ENCODE measurements around the gene DUSP18. TPM values are rescaled to one million over a fixed set of nuclear protein-coding genes. Genes with fewer than 3 reads are reported as not detected.
"Not testable (repeated sequence)": the region's sequence is repeated elsewhere in the genome, so short reads cannot be mapped to it uniquely, and the experiment has no call there.

The DUSP18 gene
- polyA plus RNA-seq, 1 donor: 10.3 TPM

DNA sequence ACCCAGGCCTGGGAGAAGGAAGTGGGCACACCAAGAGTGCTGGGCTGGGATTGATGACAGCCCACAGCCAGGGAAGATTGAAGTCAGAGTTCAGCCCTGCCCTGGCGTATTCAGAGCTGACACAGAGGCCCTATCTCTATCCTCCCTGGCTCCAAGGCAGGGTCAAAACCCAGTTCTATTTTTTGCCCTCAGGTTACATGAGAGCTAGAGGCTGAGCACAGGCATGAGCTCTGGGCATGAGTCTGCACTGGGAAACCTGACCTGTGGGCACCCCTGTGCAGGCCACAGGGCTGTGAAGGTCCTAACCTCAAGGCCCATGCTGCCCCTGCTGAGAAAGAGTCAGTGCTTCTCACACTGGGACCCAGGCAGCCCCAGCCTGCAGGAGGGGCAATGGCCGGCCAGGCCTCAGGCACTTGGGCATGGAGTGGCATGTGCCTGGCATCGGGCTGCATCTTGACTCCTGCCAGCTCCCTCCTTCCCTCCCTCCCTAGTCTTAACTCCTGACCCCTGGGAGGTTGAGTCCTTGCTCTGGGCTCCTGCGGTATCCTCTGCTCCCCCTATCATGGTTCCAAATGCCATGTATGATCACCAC, 26.7 kb downstream of the DUSP18 start:
- DNase-seq: no peak

DNA sequence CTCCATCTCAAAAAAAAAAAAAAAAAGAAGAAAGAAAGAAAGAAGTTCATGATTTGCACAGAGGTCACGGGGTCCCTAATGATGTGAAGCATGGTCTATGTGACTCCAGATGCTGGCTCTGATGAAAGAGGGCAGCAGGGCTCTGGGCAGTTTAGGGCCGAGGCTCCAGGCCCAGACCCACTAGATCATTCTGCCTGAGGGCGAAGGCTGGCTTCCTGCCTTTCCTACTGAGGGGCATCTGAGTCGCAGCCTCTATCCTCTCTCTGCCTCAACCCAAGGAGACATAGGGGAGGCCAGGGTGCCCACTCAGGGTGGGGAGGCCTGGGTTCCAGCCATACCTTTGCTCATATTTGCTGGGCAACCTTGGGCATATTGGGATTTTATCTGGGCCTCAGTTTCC, 27.3 kb downstream of the DUSP18 start:
- no peak for DNase-seq

- DNase-seq: no peak
Observed at GRCh38 chr22:30637701-30638114, 30.0 kb downstream of the DUSP18 start.

- DNase-seq: no peak
Observed at GRCh38 chr22:30636226-30637077, 31.2 kb downstream of the DUSP18 start.

DNA sequence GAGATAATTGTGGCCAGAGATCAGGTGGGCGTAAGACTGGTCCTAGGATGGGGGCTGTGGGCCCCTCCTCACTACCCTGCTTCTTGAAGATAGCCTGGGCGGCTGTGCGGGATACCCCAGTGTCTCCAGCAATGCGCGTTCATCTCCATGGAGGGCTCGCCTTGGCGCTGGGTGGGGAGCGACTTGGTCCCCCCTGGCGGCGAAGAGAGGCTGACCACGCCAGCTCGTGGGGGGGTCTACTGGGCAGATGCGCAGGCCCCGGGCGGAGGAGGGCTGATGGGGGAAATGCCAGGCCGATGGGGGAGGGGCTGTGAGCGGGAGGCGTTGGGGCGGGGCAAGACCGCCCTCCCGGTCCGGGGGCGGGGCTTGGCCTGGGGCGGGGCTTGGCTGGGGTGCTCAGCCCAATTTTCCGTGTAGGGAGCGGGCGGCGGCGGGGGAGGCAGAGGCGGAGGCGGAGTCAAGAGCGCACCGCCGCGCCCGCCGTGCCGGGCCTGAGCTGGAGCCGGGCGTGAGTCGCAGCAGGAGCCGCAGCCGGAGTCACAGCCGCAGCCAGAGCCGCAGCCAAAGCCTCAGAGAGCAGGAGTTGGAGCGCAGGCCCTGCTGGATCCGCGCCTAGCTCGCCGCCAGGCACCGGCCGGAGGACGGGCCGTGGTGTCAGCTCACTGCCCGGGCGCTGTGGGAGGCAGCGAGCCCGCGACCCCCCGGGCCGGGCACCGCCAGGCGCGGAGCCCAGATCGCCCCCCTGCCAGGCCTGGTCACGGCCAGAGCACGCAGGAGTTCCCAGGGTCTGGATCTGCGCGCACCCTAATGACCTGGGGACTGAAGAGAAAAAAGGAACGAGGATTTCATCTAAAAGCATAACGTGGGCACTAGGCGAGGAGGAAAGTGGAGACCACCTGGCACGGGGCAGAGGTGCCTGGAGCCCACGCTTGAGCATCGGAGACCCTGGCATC, 32.1 kb downstream of the DUSP18 start, which contains the start of gene SLC35E4:
Gene SLC35E4, plus strand, starts transcription at position 509 of the 953 bp plus-strand sequence. CDS start 670 bp downstream, outside the sequence.
- DNase-seq: peak; percentile 88

- peak; percentile 78 for DNase-seq
Observed at GRCh38 chr22:30634471-30635233, 33.0 kb downstream of the DUSP18 start.

DNA sequence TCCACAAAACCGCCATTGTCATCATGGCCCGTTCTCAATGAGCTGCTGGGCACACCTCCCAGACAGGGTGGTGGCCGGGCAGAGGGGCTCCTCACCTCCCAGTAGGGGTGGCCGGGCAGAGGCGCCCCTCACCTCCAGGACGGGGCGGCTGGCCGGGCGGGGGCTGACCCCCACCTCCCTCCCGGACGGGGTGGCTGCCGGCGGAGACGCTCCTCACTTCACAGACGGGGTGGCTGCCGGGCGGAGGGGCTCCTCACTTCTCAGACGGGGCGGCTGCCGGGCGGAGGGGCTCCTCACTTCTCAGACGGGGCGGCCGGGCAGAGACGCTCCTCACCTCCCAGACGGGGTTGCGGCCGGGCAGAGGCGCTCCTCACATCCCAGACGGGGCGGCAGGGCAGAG, 36.2 kb downstream of the DUSP18 start:
- DNase-seq: not testable (repeated sequence)

DNA sequence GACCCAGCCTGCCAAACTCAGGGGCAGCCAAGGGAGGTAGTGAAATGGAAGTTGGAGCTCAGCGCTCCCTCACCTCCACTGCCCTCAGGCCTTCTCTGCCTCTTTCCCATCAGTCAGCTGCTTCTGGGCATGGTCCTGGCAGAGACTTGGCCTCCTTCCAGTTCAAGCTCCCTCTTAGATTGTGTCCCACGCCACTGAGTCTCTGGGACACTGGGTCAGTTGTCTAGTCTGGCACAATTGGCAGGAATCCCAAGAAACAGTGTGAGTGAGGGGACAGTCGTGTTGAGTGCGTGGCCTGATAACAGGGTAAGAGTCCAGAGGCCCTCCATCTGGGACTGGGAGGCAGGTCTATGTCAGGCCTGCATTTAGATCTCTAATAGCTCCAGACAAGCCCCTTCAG, 39.2 kb downstream of the DUSP18 start:
- no peak for DNase-seq

GRCh38 chr22:30627471-30627870, 40.2 kb downstream of the DUSP18 start:
- no peak for DNase-seq

DNA sequence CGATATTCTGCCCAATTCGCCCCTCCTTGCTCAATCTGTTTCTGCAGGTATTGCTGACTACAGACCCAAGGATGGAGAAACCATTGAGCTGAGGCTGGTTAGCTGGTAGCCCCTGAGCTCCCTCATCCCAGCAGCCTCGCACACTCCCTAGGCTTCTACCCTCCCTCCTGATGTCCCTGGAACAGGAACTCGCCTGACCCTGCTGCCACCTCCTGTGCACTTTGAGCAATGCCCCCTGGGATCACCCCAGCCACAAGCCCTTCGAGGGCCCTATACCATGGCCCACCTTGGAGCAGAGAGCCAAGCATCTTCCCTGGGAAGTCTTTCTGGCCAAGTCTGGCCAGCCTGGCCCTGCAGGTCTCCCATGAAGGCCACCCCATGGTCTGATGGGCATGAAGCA, 41.3 kb downstream of the DUSP18 start:
- no peak for DNase-seq

- not testable (repeated sequence) for DNase-seq
Observed at GRCh38 chr22:30619909-30620308, 47.8 kb downstream of the DUSP18 start.

- DNase-seq: no peak
Observed at GRCh38 chr22:30617819-30618218, 49.9 kb downstream of the DUSP18 start.

- no peak for DNase-seq
Observed at GRCh38 chr22:30615543-30615954, 52.1 kb downstream of the DUSP18 start.

- DNase-seq: no peak
Observed at GRCh38 chr22:30614879-30615278, 52.8 kb downstream of the DUSP18 start.

GRCh38 chr22:30614268-30614667, 53.4 kb downstream of the DUSP18 start:
- no peak for DNase-seq

DNA sequence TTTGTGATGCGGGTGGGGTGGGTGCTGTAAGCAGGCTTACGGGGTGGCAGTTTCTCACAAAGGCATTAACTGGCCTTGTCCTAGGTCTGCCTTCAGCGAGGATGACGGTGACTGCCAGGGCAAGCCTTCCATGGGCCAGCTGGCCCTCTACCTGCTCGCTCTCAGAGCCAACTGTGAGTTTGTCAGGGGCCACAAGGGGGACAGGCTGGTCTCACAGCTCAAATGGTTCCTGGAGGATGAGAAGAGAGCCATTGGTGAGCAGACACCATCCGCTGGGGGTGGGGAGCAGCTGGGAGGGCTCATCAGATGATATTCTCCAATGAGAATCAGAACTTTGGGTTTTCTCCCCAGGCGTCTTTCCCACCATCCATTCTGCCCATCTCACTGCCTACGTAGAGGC, 54.9 kb downstream of the DUSP18 start:
- DNase-seq: no peak

Other genes with a start within 250 kb of the DUSP18 start
- gene MTFP1, start 242.1 kb downstream of the DUSP18 start, polyA plus RNA-seq (ENCODE audit: insufficient read length): 7.8 TPM
- not detected for gene SEC14L3, start 195.9 kb downstream of the DUSP18 start, polyA plus RNA-seq (ENCODE audit: insufficient read length)
- gene SEC14L4, start 162.2 kb downstream of the DUSP18 start, polyA plus RNA-seq (ENCODE audit: insufficient read length): 1.1 TPM
- gene SEC14L6, start 121.1 kb downstream of the DUSP18 start, polyA plus RNA-seq (ENCODE audit: insufficient read length): 11.4 TPM
- gene GAL3ST1, start 93.2 kb downstream of the DUSP18 start, polyA plus RNA-seq (ENCODE audit: insufficient read length): 23.8 TPM
- gene PES1, start 76.0 kb downstream of the DUSP18 start, polyA plus RNA-seq (ENCODE audit: insufficient read length): 73.1 TPM
- 65.2 TPM for gene TCN2, start 60.7 kb downstream of the DUSP18 start, polyA plus RNA-seq (ENCODE audit: insufficient read length)
- gene SLC35E4, start 32.1 kb downstream of the DUSP18 start, polyA plus RNA-seq (ENCODE audit: insufficient read length): 1.3 TPM
- 5.5 TPM for gene OSBP2, start 27.0 kb upstream of the DUSP18 start, polyA plus RNA-seq (ENCODE audit: insufficient read length)